Fibroblast of gingiva (primary cell): ENCODE measurements around the gene DHX34.
A peak's percentile ranks its signal among the peaks of the same experiment; 100 is the strongest.

ENCODE experiments used
- DNase-seq: peaks from one replicate; pipeline ENCODE4 v3.0.0-alpha.2; 2011; ENCODE audit warnings: low read depth

Gene DHX34

GRCh38 chr19:47417746-47418691 is 68.9 kb downstream of the DHX34 start:
- no peak for DNase-seq

GRCh38 chr19:47418692-47419029 is 69.5 kb downstream of the DHX34 start:
- DNase-seq = no peak

GRCh38 chr19:47419030-47419783 is 70.1 kb downstream of the DHX34 start, which contains the start of gene MEIS3:
Gene MEIS3 (minus strand): TSS chr19:47419527. CDS start chr19:47419081, 446 bp downstream.
- no peak for DNase-seq

GRCh38 chr19:47419789-47420188 is 70.7 kb downstream of the DHX34 start:
- DNase-seq = no peak

GRCh38 chr19:47421244-47421786 is 72.2 kb downstream of the DHX34 start:
- DNase-seq = no peak

- no peak for DNase-seq
These were observed 72.8 kb downstream of the DHX34 start for GRCh38 chr19:47421844-47422395.

- DNase-seq = no peak
These were observed 73.5 kb downstream of the DHX34 start for GRCh38 chr19:47422417-47423163.

- DNase-seq = no peak
These were observed 74.2 kb downstream of the DHX34 start for GRCh38 chr19:47423203-47423882.

- DNase-seq = peak; percentile 26
These were observed 78.4 kb downstream of the DHX34 start for GRCh38 chr19:47427241-47428176.

- DNase-seq = peak; percentile 96
These were observed 79.2 kb downstream of the DHX34 start for GRCh38 chr19:47428177-47428894.

- DNase-seq = no peak
These were observed 80.2 kb downstream of the DHX34 start for GRCh38 chr19:47429140-47429793.

- DNase-seq = peak; percentile 52
These were observed 81.1 kb downstream of the DHX34 start for GRCh38 chr19:47430041-47430802.

- no peak for DNase-seq
These were observed 83.0 kb downstream of the DHX34 start for GRCh38 chr19:47432091-47432490.
